BJ (cell line): ENCODE measurements around the gene SHC4. TPM values are rescaled to one million over a fixed set of nuclear protein-coding genes. Genes with fewer than 3 reads are reported as not detected.

Experiments
- CTCF ChIA-PET: fragments of 350-600 bp; formaldehyde crosslinking; extraction: SDS; loops from one replicate; lab custom pipeline; 2021; ENCODE audit warnings: antibody characterized with exemption, inconsistent platforms; lab: Yijun Ruan, JAX
- POLR2A ChIA-PET: fragments of 300-600 bp; sonication (Branson Sonifier 250); formaldehyde crosslinking; extraction: SDS; loops from one replicate; lab custom pipeline; 2021; ENCODE audit warnings: antibody characterized with exemption; lab: Charles Lee
- DNase-seq: peaks from one replicate; pipeline ENCODE4 v3.0.0-alpha.2; 2011; ENCODE audit warnings: low read depth
- H3K27me3 ChIP-seq: 2 replicates; pipeline ENCODE4 v1.6.0; 2011; ENCODE audit warnings: low read length; ENCODE audit not compliant: control insufficient read depth, insufficient read depth
- H3K36me3 ChIP-seq: 2 replicates; pipeline ENCODE4 v1.5.1; 2011; ENCODE audit warnings: low read length; ENCODE audit not compliant: control insufficient read depth, insufficient read depth
- H3K4me3 ChIP-seq: 2 replicates; pipeline ENCODE4 v1.5.1; 2011; ENCODE audit warnings: low read depth, mild to moderate bottlenecking, control low read depth, low read length
- CTCF ChIP-seq: IDR thresholded peaks from 2 replicates; pipeline ENCODE4 v1.5.1; 2011; ENCODE audit warnings: low read depth, mild to moderate bottlenecking, control low read depth, inconsistent platforms, low read length, moderate library complexity; ENCODE audit not compliant: insufficient read depth
- polyA plus RNA-seq: library from polyadenylated mRNA; depleted of rRNA; stranded (reverse); fragments of >200 nt; gene quantifications from 2 replicates; pipeline ENCODE4 v1.2.3, GENCODE V29; 2011

SHC4 gene
- polyA plus RNA-seq, 1 experiment, result 0.74 TPM

GRCh38 chr15:48954538-48954937, 9.2 kb downstream of the SHC4 start:
- no peak overlapping the region for H3K4me3 ChIP-seq
- no peak for DNase-seq
- peak; percentile 36; the same call in 1 of the 2 replicates for TF ChIP-seq CTCF
- CTCF ChIA-PET, result interaction anchor here (2.7 kb wide), 1 partner anchor 10 kb away, joined by 10 read pairs; the partner anchor contains the start of gene SHC4
- POLR2A ChIA-PET, result no interaction called here
- H3K36me3 ChIP-seq, result no peaks in the 10 kb centered on the region
- H3K27me3 ChIP-seq, result no peaks in the 10 kb centered on the region

- no peak for DNase-seq
- ChIA-PET POLR2A (interaction anchor here (0.6 kb wide), 1 partner anchor 289 kb away, joined by 3 read pairs; no protein-coding TSS in a partner anchor), CTCF (interaction anchor here (0.6 kb wide), 1 partner anchor 17 kb away, joined by 3 read pairs; no protein-coding TSS in a partner anchor)
- no peak overlapping the region for H3K4me3 ChIP-seq
- no peak for TF ChIP-seq CTCF
- no peaks in the 10 kb centered on the region for H3K27me3 ChIP-seq
- no peaks in the 10 kb centered on the region for H3K36me3 ChIP-seq
These were observed 16.9 kb downstream of the SHC4 start for GRCh38 chr15:48946840-48947187.

- Histone ChIP-seq H3K4me3 (no peak overlapping the region), H3K27me3 (no peaks in the 10 kb centered on the region), H3K36me3 (no peaks in the 10 kb centered on the region)
- TF ChIP-seq CTCF, result no peak
- ChIA-PET POLR2A (interaction anchor here (0.6 kb wide), 1 partner anchor 289 kb away, joined by 3 read pairs; no protein-coding TSS in a partner anchor), CTCF (interaction anchor here (0.6 to 1.4 kb wide), 2 partner anchors 16 to 29 kb away, joined by 3 to 4 read pairs; no protein-coding TSS in a partner anchor)
- no peak for DNase-seq
These were observed 17.5 kb downstream of the SHC4 start for GRCh38 chr15:48946074-48946839.

- Histone ChIP-seq H3K4me3 (no peak overlapping the region), H3K36me3 (no peaks in the 10 kb centered on the region), H3K27me3 (no peaks in the 10 kb centered on the region)
- no peak for DNase-seq
- CTCF ChIA-PET, result interaction anchor here (1.1 to 1.4 kb wide), 2 partner anchors 9 to 30 kb away, joined by 4 read pairs; no protein-coding TSS in a partner anchor
- POLR2A ChIA-PET, result no interaction called here
- TF ChIP-seq CTCF, result no peak
These were observed 18.3 kb downstream of the SHC4 start for GRCh38 chr15:48945386-48945785.

- TF ChIP-seq CTCF, result no peak
- no peak for DNase-seq
- no peaks in the 10 kb centered on the region for H3K36me3 ChIP-seq
- no peaks in the 10 kb centered on the region for H3K27me3 ChIP-seq
- ChIA-PET CTCF (interaction anchor here (1.2 kb wide), 1 partner anchor 18 kb away, joined by 3 read pairs; no protein-coding TSS in a partner anchor), POLR2A (no interaction called here)
- no peak overlapping the region for H3K4me3 ChIP-seq
These were observed 21.8 kb downstream of the SHC4 start for GRCh38 chr15:48941904-48942303.
